IMR-90 (cell line): ENCODE results near the gene NAIF1. TPM values are rescaled to one million over a fixed set of nuclear protein-coding genes. Genes with fewer than 3 reads are reported as not detected.

Experiments
- ATAC-seq: fragments of 200-7000 bp; cut with Tn5 transposase; 2 replicates; pipeline ENCODE4 v1.9.1; 2020; ENCODE audit warnings: low read depth, mild to moderate bottlenecking, moderate library complexity
- BruUV-seq: library from RNA; stranded (reverse); fragments of 400-500 nt; replicated peaks from 2 replicates; lab custom pipeline; 2021; lab: Mats Ljungman, UMichigan
- CTCF ChIA-PET: fragments of 300-600 bp; formaldehyde crosslinking; extraction: SDS; loops from one replicate; lab custom pipeline; 2021; ENCODE audit warnings: antibody characterized with exemption; lab: Yijun Ruan, JAX
- POLR2A ChIA-PET: fragments of 300-600 bp; sonication (Branson Sonifier 250); formaldehyde crosslinking; loops from one replicate; lab custom pipeline; 2022; ENCODE audit warnings: antibody characterized with exemption; ENCODE audit not compliant: unreplicated experiment; lab: Charles Lee
- DNase-seq: peaks from one replicate; pipeline ENCODE4 v3.0.0; 2013
- H2AFZ ChIP-seq: replicated peaks from 2 replicates; pipeline ENCODE3; 2013; ENCODE audit warnings: low read length, mild to moderate bottlenecking; ENCODE audit not compliant: poor library complexity
- H2AK5ac ChIP-seq: 2 replicates; pipeline ENCODE4 v1.6.1; 2013; ENCODE audit warnings: low read depth, low read length, inconsistent platforms
- H2AK9ac ChIP-seq: replicated peaks from 2 replicates; pipeline ENCODE3; 2013; ENCODE audit warnings: mild to moderate bottlenecking, low read depth, low read length, moderate library complexity; ENCODE audit not compliant: poor library complexity
- H2BK120ac ChIP-seq: 2 replicates; pipeline ENCODE4 v1.6.1; 2013; ENCODE audit warnings: low read depth, low read length, inconsistent platforms
- H2BK15ac ChIP-seq: 3 replicates; pipeline ENCODE4 v1.6.1; 2013; ENCODE audit warnings: low read depth, low read length, inconsistent platforms
- H2BK20ac ChIP-seq: 2 replicates; pipeline ENCODE4 v1.6.1; 2013; ENCODE audit warnings: low read depth, mild to moderate bottlenecking, inconsistent platforms, low read length, moderate library complexity
- H2BK5ac ChIP-seq: 2 replicates; pipeline ENCODE4 v1.6.1; 2013; ENCODE audit warnings: mild to moderate bottlenecking, low read depth, low read length, inconsistent platforms; ENCODE audit not compliant: poor library complexity, severe bottlenecking
- H3K14ac ChIP-seq: replicated peaks from 2 replicates; pipeline ENCODE4 v1.6.1; 2013; ENCODE audit warnings: low read depth, low read length, inconsistent platforms
- H3K18ac ChIP-seq: 2 replicates; pipeline ENCODE4 v1.6.1; 2013; ENCODE audit warnings: low read depth, low read length, control low read depth
- H3K23ac ChIP-seq: 2 replicates; pipeline ENCODE4 v1.6.1; 2013; ENCODE audit warnings: low read depth, low read length, inconsistent platforms
- H3K27ac ChIP-seq: 2 replicates; pipeline ENCODE4 v1.5.1; 2013; ENCODE audit warnings: mild to moderate bottlenecking, control low read depth, low read length; ENCODE audit not compliant: insufficient read depth
- H3K27me3 ChIP-seq: 2 replicates; pipeline ENCODE4 v1.6.1; 2013; ENCODE audit warnings: low read length; ENCODE audit not compliant: control insufficient read depth, insufficient read depth
- H3K36me3 ChIP-seq: 2 replicates; pipeline ENCODE4 v1.6.1; 2013; ENCODE audit warnings: low read length, mixed read lengths; ENCODE audit not compliant: control insufficient read depth, insufficient read depth
- H3K4ac ChIP-seq: 2 replicates; pipeline ENCODE4 v1.6.1; 2013; ENCODE audit warnings: low read depth, low read length, inconsistent platforms
- H3K4me1 ChIP-seq: 2 replicates; pipeline ENCODE4 v1.6.1; 2013; ENCODE audit warnings: low read length, mixed read lengths; ENCODE audit not compliant: control insufficient read depth, insufficient read depth
- H3K4me2 ChIP-seq: 2 replicates; pipeline ENCODE4 v1.6.1; 2013; ENCODE audit warnings: low read depth, mild to moderate bottlenecking, control low read depth, low read length, moderate library complexity
- H3K4me3 ChIP-seq: 2 replicates; pipeline ENCODE4 v1.5.1; 2013; ENCODE audit warnings: low read depth, mild to moderate bottlenecking, control low read depth, low read length, moderate library complexity; ENCODE audit not compliant: insufficient read depth
- H3K56ac ChIP-seq: 2 replicates; pipeline ENCODE4 v1.6.1; 2013; ENCODE audit warnings: low read length, inconsistent platforms; ENCODE audit not compliant: insufficient read depth; ENCODE audit errors: extremely low read depth
- H3K79me1 ChIP-seq, 2 experiments: 2 replicates each; pipeline ENCODE4 v1.6.1; 2013; ENCODE audit warnings: low read length in 2 of 2, inconsistent platforms in 1 of 2, low read depth in 1 of 2
- H3K9ac ChIP-seq: 2 replicates; pipeline ENCODE4 v1.6.1; 2013; ENCODE audit warnings: low read depth, low read length, control low read depth
- H3K9me1 ChIP-seq: 2 replicates; pipeline ENCODE4 v1.6.1; 2013; ENCODE audit warnings: low read length, inconsistent platforms; ENCODE audit not compliant: insufficient read depth
- H3K9me3 ChIP-seq: 2 replicates; pipeline ENCODE4 v1.6.1; 2013; ENCODE audit warnings: low read length; ENCODE audit not compliant: control insufficient read depth, insufficient read depth
- H4K20me1 ChIP-seq: 2 replicates; pipeline ENCODE4 v1.6.1; 2013; ENCODE audit warnings: low read length, inconsistent platforms; ENCODE audit not compliant: insufficient read depth
- H4K5ac ChIP-seq: 2 replicates; pipeline ENCODE4 v1.6.1; 2013; ENCODE audit warnings: mild to moderate bottlenecking, low read depth, low read length, control low read depth
- H4K8ac ChIP-seq, 2 experiments: 2 replicates each; pipeline ENCODE4 v1.6.1; 2013; ENCODE audit warnings: low read depth in 2 of 2, low read length in 2 of 2, control low read depth in 1 of 2, inconsistent platforms in 1 of 2
- H4K91ac ChIP-seq: 2 replicates; pipeline ENCODE4 v1.6.1; 2013; ENCODE audit warnings: low read depth, low read length, inconsistent platforms; ENCODE audit not compliant: insufficient read depth
- CEBPB ChIP-seq: IDR thresholded peaks from 2 replicates; pipeline ENCODE4 v1.6.1; 2012; ENCODE audit warnings: low read depth, low read length, improper control_type of control experiment
- SMC3 ChIP-seq: fragments of 150-350 bp; IDR thresholded peaks from 2 replicates; pipeline ENCODE4 v1.6.1; 2016; ENCODE audit warnings: low read depth, mild to moderate bottlenecking, antibody characterized with exemption, low read length, moderate library complexity
- WGBS, 2 experiments: methylation state at CpG; one replicate each; pipeline versions ENCODE4 v1.1.5 to v1.1.7; 2013; ENCODE audit warnings: missing lambda C conversion rate in 2 of 2; ENCODE audit not compliant: insufficient read length in 1 of 2; ENCODE audit errors: extremely low coverage in 2 of 2; 5-methylcytosine and 5-hydroxymethylcytosine counted together
- dilution Hi-C: fragments of 300-500 bp; cut with HindIII; formaldehyde crosslinking; loops from one replicate; pipeline ENCODE4 v1.14.3; 2018; ENCODE audit warnings: low sequenced_read_pairs; ENCODE audit not compliant: unreplicated experiment
- in situ Hi-C: fragments of 300-500 bp; cut with MboI; formaldehyde crosslinking; loops from 3 replicates; pipeline ENCODE4 v1.14.3; 2019; ENCODE audit warnings: low sequenced_read_pairs, inconsistent platforms, mixed read lengths
- intact Hi-C: fragments of 100-400 bp; cut with micrococcal nuclease; formaldehyde crosslinking; loops from 2 replicates; pipeline ENCODE4 v1.10.0; 2022
- polyA plus RNA-seq, 3 experiments: library from polyadenylated mRNA; depleted of rRNA; stranded (reverse); fragments of >200 nt; gene quantifications; 2 replicates each; pipeline ENCODE4 v1.2.3, GENCODE V29; 2012; ENCODE audit warnings: low replicate concordance in 1 of 3
- total RNA-seq: library from RNA; depleted of rRNA; stranded (reverse); fragments of >200 nt; gene quantifications from 2 replicates; pipeline ENCODE4 v1.2.3, GENCODE V29; 2012

NAIF1 gene
- total and polyA plus RNA-seq, 2 of the 4 experiments (the other 2 are of a cell fraction): 9.7 to 10.1 TPM

DNA sequence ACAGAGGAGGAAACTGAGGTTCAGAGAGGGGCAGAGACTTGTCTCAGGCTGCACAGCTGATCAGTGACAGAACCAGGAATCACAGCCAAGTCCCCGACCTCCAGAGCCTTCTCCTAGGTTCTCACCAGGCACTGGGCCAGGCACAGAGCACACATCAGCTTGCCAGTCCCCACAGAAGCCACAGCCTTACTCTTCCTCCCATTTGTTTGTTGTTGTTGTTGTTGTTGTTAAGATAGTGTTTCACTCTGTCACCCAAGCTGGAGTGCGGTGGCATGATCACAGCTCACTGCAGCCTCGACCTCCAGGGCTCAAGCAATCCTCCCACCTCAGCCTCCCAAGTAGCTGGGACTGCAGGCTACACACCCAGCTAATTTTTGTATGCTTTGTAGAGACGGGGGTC lies 41.4 kb downstream of the NAIF1 start:
- H4K91ac ChIP-seq: no peak overlapping the region
- no peak overlapping the region for H2AK9ac ChIP-seq
- no peaks in the 10 kb centered on the region for H3K27me3 ChIP-seq
- dilution Hi-C loops: no loop called here
- no peak overlapping the region for H3K56ac ChIP-seq
- no peak overlapping the region for H3K18ac ChIP-seq
- no peak overlapping the region for H2BK15ac ChIP-seq
- H3K9me1 ChIP-seq: 0 out of 2 replicates have a peak, but pooled peaks cover 2% of the 10 kb centered on the region
- H2BK5ac ChIP-seq: no peak overlapping the region
- H2BK120ac ChIP-seq: no peak overlapping the region
- peak overlapping the region; percentile 0; the same call in 1 of the 2 replicates for H2AK5ac ChIP-seq
- no peaks in the 10 kb centered on the region for H3K36me3 ChIP-seq
- no peak overlapping the region for H3K4me3 ChIP-seq
- intact Hi-C loops: no loop called here
- no peak overlapping the region for H3K4me2 ChIP-seq
- no peak overlapping the region for H3K9ac ChIP-seq
- peaks cover 4% of the 10 kb centered on the region; the same call in 1 of the 2 replicates for H3K4me1 ChIP-seq
- no peak overlapping the region for H2AFZ ChIP-seq
- BruUV-seq: no TSS peak
- ChIA-PET CTCF (no interaction called here), POLR2A (no interaction called here)
- no peak overlapping the region for H3K23ac ChIP-seq
- H3K14ac ChIP-seq: no peak overlapping the region
- TF ChIP-seq SMC3 (no peak), CEBPB (no peak)
- H2BK20ac ChIP-seq: no peak overlapping the region
- no peaks in the 10 kb centered on the region for H3K9me3 ChIP-seq
- no peak overlapping the region for H4K8ac ChIP-seq
- H3K27ac ChIP-seq: no peak overlapping the region
- no peaks in the 10 kb centered on the region for H3K79me1 ChIP-seq
- ATAC-seq (no peak), DNase-seq (no peak)
- no peaks in the 10 kb centered on the region for H4K20me1 ChIP-seq
- H4K5ac ChIP-seq: no peak overlapping the region
- 83% methylated on average over 1 of the region's 4 CpGs; no CpG with 5 or more reads in 1 of the 2 experiments for WGBS, 2 experiments
- in situ Hi-C loops: no loop called here
- H3K4ac ChIP-seq: no peak overlapping the region
